Muscle of leg (tissue), 11 donors: Measurements from ENCODE around the gene TM4SF1. TPM values are rescaled to one million over a fixed set of nuclear protein-coding genes. Genes with fewer than 3 reads are reported as not detected.
"Not testable (repeated sequence)": the region's sequence is repeated elsewhere in the genome, so short reads cannot be mapped to it uniquely, and the experiment has no call there.

Source experiments
- DNase-seq: peaks from one replicate; pipeline ENCODE4 v3.0.0; 2013
- H3K27ac ChIP-seq: one replicate; pipeline ENCODE4 v1.5.1; 2013; ENCODE audit warnings: mild to moderate bottlenecking, low read length, control low read depth
- H3K27me3 ChIP-seq: one replicate; pipeline ENCODE4 v1.6.1; 2013; ENCODE audit warnings: low read length; ENCODE audit not compliant: control insufficient read depth, insufficient read depth
- H3K36me3 ChIP-seq: one replicate; pipeline ENCODE4 v1.6.1; 2013; ENCODE audit warnings: low read length; ENCODE audit not compliant: control insufficient read depth, insufficient read depth
- H3K4me1 ChIP-seq: one replicate; pipeline ENCODE4 v1.6.1; 2013; ENCODE audit warnings: low read length; ENCODE audit not compliant: control insufficient read depth, insufficient read depth
- H3K4me3 ChIP-seq: one replicate; pipeline ENCODE4 v1.5.1; 2013; ENCODE audit warnings: low read length, control low read depth
- H3K9me3 ChIP-seq: replicated peaks from 2 replicates; pipeline ENCODE4 v1.6.1; 2013; ENCODE audit warnings: low read depth, low read length; ENCODE audit not compliant: control insufficient read depth
- WGBS: methylation state at CpG from one replicate; pipeline ENCODE4 v1.1.5; 2013; ENCODE audit warnings: missing lambda C conversion rate; ENCODE audit not compliant: insufficient coverage; 5-methylcytosine and 5-hydroxymethylcytosine counted together
- polyA plus RNA-seq, 8 donors: library from polyadenylated mRNA; unstranded; fragments of 120-200 nt; gene quantifications; one replicate each; pipeline versions ENCODE4 v1.2.1 to v1.2.3, GENCODE V29; 2013; ENCODE audit warnings: inconsistent platforms in 1 of 8, low replicate concordance in 1 of 8; ENCODE audit not compliant: insufficient read length in 8 of 8, insufficient read depth in 1 of 8
- total RNA-seq: library from RNA; stranded (reverse); fragments of 120-200 nt; gene quantifications from one replicate; pipeline ENCODE4 v1.2.4, GENCODE V29; 2013

TM4SF1 gene
- total and polyA plus RNA-seq, 9 donors: 32.8 to 57.2 (median 39.9) TPM

GRCh38 chr3:149356044-149356592 lies 21.3 kb downstream of the TM4SF1 start:
- DNase-seq: no peak
- no peaks in the 10 kb centered on the region for H3K27me3 ChIP-seq
- H3K36me3 ChIP-seq: no peaks in the 10 kb centered on the region
- no peak overlapping the region for H3K4me3 ChIP-seq
- WGBS: 71% methylated on average over 3 of the region's 6 CpGs
- no peaks in the 10 kb centered on the region for H3K4me1 ChIP-seq
- H3K9me3 ChIP-seq: no peaks in the 10 kb centered on the region
- H3K27ac ChIP-seq: no peak overlapping the region

- H3K9me3 ChIP-seq: no peaks in the 10 kb centered on the region
- DNase-seq: no peak
- no peak overlapping the region for H3K4me3 ChIP-seq
- H3K27me3 ChIP-seq: no peaks in the 10 kb centered on the region
- H3K27ac ChIP-seq: no peak overlapping the region
- H3K4me1 ChIP-seq: no peaks in the 10 kb centered on the region
- no peaks in the 10 kb centered on the region for H3K36me3 ChIP-seq
- no CpG with 5 or more reads among the region's 1 CpG for WGBS
These were observed 23.8 kb downstream of the TM4SF1 start for GRCh38 chr3:149353581-149354184.

- Histone ChIP-seq H3K36me3 (no peaks in the 10 kb centered on the region), H3K4me3 (no peak overlapping the region), H3K4me1 (no peaks in the 10 kb centered on the region), H3K27me3 (no peaks in the 10 kb centered on the region), H3K9me3 (no peaks in the 10 kb centered on the region), H3K27ac (no peak overlapping the region)
- no peak for DNase-seq
- WGBS: 51% methylated on average over 6 of the region's 7 CpGs
These were observed 24.9 kb downstream of the TM4SF1 start for GRCh38 chr3:149352556-149352955.

GRCh38 chr3:149343951-149344350 lies 33.5 kb downstream of the TM4SF1 start:
- H3K4me3 ChIP-seq: no peak overlapping the region
- no peaks in the 10 kb centered on the region for H3K9me3 ChIP-seq
- no CpG with 5 or more reads among the region's 4 CpGs for WGBS
- no peaks in the 10 kb centered on the region for H3K36me3 ChIP-seq
- H3K27me3 ChIP-seq: peaks cover 2% of the 10 kb centered on the region
- no peaks in the 10 kb centered on the region for H3K4me1 ChIP-seq
- no peak overlapping the region for H3K27ac ChIP-seq
- no peak for DNase-seq

- no peak overlapping the region for H3K27ac ChIP-seq
- no peaks in the 10 kb centered on the region for H3K4me1 ChIP-seq
- no peaks in the 10 kb centered on the region for H3K36me3 ChIP-seq
- H3K4me3 ChIP-seq: no peak overlapping the region
- H3K27me3 ChIP-seq: peaks cover 2% of the 10 kb centered on the region
- WGBS: 64% methylated on average over 1 of the region's 4 CpGs
- no peak for DNase-seq
- no peaks in the 10 kb centered on the region for H3K9me3 ChIP-seq
These were observed 34.8 kb downstream of the TM4SF1 start for GRCh38 chr3:149342413-149343380.

GRCh38 chr3:149340310-149340933 lies 37.0 kb downstream of the TM4SF1 start:
- H3K36me3 ChIP-seq: no peaks in the 10 kb centered on the region
- no peak overlapping the region for H3K4me3 ChIP-seq
- DNase-seq: peak; percentile 38
- no peaks in the 10 kb centered on the region for H3K4me1 ChIP-seq
- WGBS: no CpG with 5 or more reads among the region's 1 CpG
- peaks cover 2% of the 10 kb centered on the region for H3K27me3 ChIP-seq
- no peaks in the 10 kb centered on the region for H3K9me3 ChIP-seq
- peak overlapping the region; percentile 82 for H3K27ac ChIP-seq

GRCh38 chr3:149339931-149340309 lies 37.5 kb downstream of the TM4SF1 start:
- H3K36me3 ChIP-seq: no peaks in the 10 kb centered on the region
- no peaks in the 10 kb centered on the region for H3K9me3 ChIP-seq
- H3K4me3 ChIP-seq: no peak overlapping the region
- no peaks in the 10 kb centered on the region for H3K4me1 ChIP-seq
- peaks cover 2% of the 10 kb centered on the region for H3K27me3 ChIP-seq
- H3K27ac ChIP-seq: peak overlapping the region; percentile 82
- DNase-seq: peak; percentile 77
- 24% methylated on average over 2 of the region's 5 CpGs for WGBS

- not testable (repeated sequence) for H3K36me3 ChIP-seq, H3K27ac ChIP-seq, H3K4me3 ChIP-seq, H3K27me3 ChIP-seq, H3K9me3 ChIP-seq, H3K4me1 ChIP-seq, DNase-seq
- whole genome bisulfite sequencing: no CpG with 5 or more reads among the region's 1 CpG
These were observed 40.0 kb downstream of the TM4SF1 start for GRCh38 chr3:149337486-149337885.

GRCh38 chr3:149336925-149337324 lies 40.5 kb downstream of the TM4SF1 start:
- Histone ChIP-seq H3K27me3 (peaks cover 2% of the 10 kb centered on the region), H3K9me3 (no peaks in the 10 kb centered on the region), H3K27ac (no peak overlapping the region), H3K4me1 (no peaks in the 10 kb centered on the region), H3K36me3 (no peaks in the 10 kb centered on the region), H3K4me3 (no peak overlapping the region)
- DNase-seq: no peak
